HepG2 (cell line): Measurements from ENCODE around the gene GPR162. TPM values are rescaled to one million over a fixed set of nuclear protein-coding genes. Genes with fewer than 3 reads are reported as not detected.

Experiments used
- ARID5B ChIP-seq: IDR thresholded peaks from 2 replicates; pipeline ENCODE4 v1.4.0; 2020; ENCODE audit warnings: mild to moderate bottlenecking, missing genetic modification reagents
- BCL6 ChIP-seq: IDR thresholded peaks from 2 replicates; pipeline ENCODE4 v1.6.1; 2016; ENCODE audit warnings: missing genetic modification reagents, missing compliant biosample characterization
- FOXA1 ChIP-seq, 2 experiments: fragments of 450-650 bp in 1 of 2; sonication (generic) in 1 of 2; formaldehyde crosslinking in 1 of 2; IDR thresholded peaks; 2 replicates each; pipeline versions ENCODE4 v1.4.0 to v1.6.1; 2016 to 2020; ENCODE audit warnings: missing genetic modification reagents in 1 of 2
- FOXO1 ChIP-seq: sonication (generic); formaldehyde crosslinking; IDR thresholded peaks from 2 replicates; pipeline ENCODE4 v1.4.0; 2020; ENCODE audit warnings: missing genetic modification reagents
- GATA4 ChIP-seq: sonication (generic); IDR thresholded peaks from 2 replicates; pipeline ENCODE4 v1.6.1; 2016; ENCODE audit warnings: antibody characterized with exemption, low read depth, borderline replicate concordance
- KAT8 ChIP-seq: IDR thresholded peaks from 2 replicates; pipeline ENCODE4 v1.6.1; 2016; ENCODE audit warnings: missing genetic modification reagents, missing compliant biosample characterization
- NR2C2 ChIP-seq: sonication (generic); formaldehyde crosslinking; IDR thresholded peaks from 2 replicates; pipeline ENCODE4 v1.4.0; 2020; ENCODE audit warnings: missing genetic modification reagents, mild to moderate bottlenecking, moderate library complexity, borderline replicate concordance
- RARA ChIP-seq: IDR thresholded peaks from 2 replicates; pipeline ENCODE4 v1.6.1; 2016; ENCODE audit warnings: missing genetic modification reagents, missing compliant biosample characterization
- SIX4 ChIP-seq: sonication (generic); formaldehyde crosslinking; IDR thresholded peaks from 2 replicates; pipeline ENCODE4 v1.4.0; 2020; ENCODE audit warnings: missing genetic modification reagents
- SMAD3 ChIP-seq: sonication (generic); formaldehyde crosslinking; IDR thresholded peaks from 2 replicates; pipeline ENCODE4 v1.4.0; 2020; ENCODE audit warnings: missing genetic modification reagents
- SOX5 ChIP-seq: IDR thresholded peaks from 2 replicates; pipeline ENCODE4 v1.6.1; 2016; ENCODE audit warnings: borderline replicate concordance
- SP5 ChIP-seq: IDR thresholded peaks from 2 replicates; pipeline ENCODE4 v1.6.1; 2016; ENCODE audit warnings: low read depth, borderline replicate concordance
- SPEN ChIP-seq: sonication (generic); formaldehyde crosslinking; IDR thresholded peaks from 2 replicates; pipeline ENCODE4 v1.5.1; 2020; ENCODE audit warnings: low read depth, mild to moderate bottlenecking, missing genetic modification reagents
- TEAD3 ChIP-seq: optimal IDR thresholded peaks from 2 replicates; pipeline ENCODE3; 2016; ENCODE audit warnings: borderline replicate concordance
- polyA plus RNA-seq, 8 experiments: library from polyadenylated mRNA; depleted of rRNA in 3 of 8; stranded (reverse) in 7 of 8; unstranded in 1 of 8; fragments of >200 nt; fragmentation: Illumina TruSeq in 4 of 8; extraction: Trizol in 4 of 8; gene quantifications; 2 replicates each; pipeline versions ENCODE4 v1.2.1 to v1.2.3, GENCODE V29; 2011 to 2016; ENCODE audit warnings: low read depth in 4 of 8, missing spikeins in 1 of 8, mixed read lengths in 1 of 8; ENCODE audit not compliant: insufficient read depth in 1 of 8
- total RNA-seq, 5 experiments: library from RNA; depleted of rRNA; stranded (reverse); fragments of >200 nt; fragmentation: Illumina TruSeq; extraction: Trizol; gene quantifications; 2 replicates each; pipeline ENCODE4 v1.2.3, GENCODE V29; 2016; ENCODE audit warnings: low read depth in 1 of 5
- TF ChIP-seq, protein P1 (sequence below), 2 experiments: sonication (generic) in 1 of 2; formaldehyde crosslinking in 1 of 2; IDR thresholded peaks; 2 replicates each; pipeline versions ENCODE4 v1.5.1 to v1.6.1; 2011 to 2020; ENCODE audit warnings: borderline replicate concordance in 1 of 2, low read depth in 1 of 2, low read length in 1 of 2, mild to moderate bottlenecking in 1 of 2, missing genetic modification reagents in 1 of 2, moderate library complexity in 1 of 2
- TF ChIP-seq, protein P2 (sequence below): sonication (generic); formaldehyde crosslinking; IDR thresholded peaks from 2 replicates; pipeline ENCODE4 v1.5.0; 2020; ENCODE audit warnings: missing genetic modification reagents
- TF ChIP-seq, protein P3 (sequence below): sonication (generic); formaldehyde crosslinking; IDR thresholded peaks from 2 replicates; pipeline ENCODE4 v1.5.1; 2020; ENCODE audit warnings: mild to moderate bottlenecking, moderate library complexity, missing genetic modification reagents

Gene GPR162
- total and polyA plus RNA-seq, 2 of the 13 experiments (the other 11 are each of a cell fraction or from before 2014, with no cell fraction given) = 0.08 TPM; not detected in 1

- TF ChIP-seq ARID5B (peak; percentile 95), KAT8 (CRISPR knock-in tag) (peak; percentile 73), NR2C2 (CRISPR knock-in tag) (peak; percentile 17; the same call in 1 of the 2 replicates), SMAD3 (CRISPR knock-in tag) (peak; percentile 71; the same call in 1 of the 2 replicates), SIX4 (CRISPR knock-in tag) (peak; percentile 62), FOXO1 (peak; percentile 29; the same call in 1 of the 2 replicates), RARA (CRISPR knock-in tag) (peak; percentile 74), SPEN (CRISPR knock-in tag) (peak; percentile 22; the same call in 1 of the 2 replicates), SOX5 (peak; percentile 81), SP5 (CRISPR knock-in tag) (peak; percentile 98), TEAD3 (CRISPR knock-in tag) (peak; percentile 62), GATA4 (peak; percentile 89; the same call in 1 of the 2 replicates), FOXA1 (IDR thresholded peaks at IDR 0.05) (no peak), FOXA1 (CRISPR knock-in tag; IDR thresholded peaks at IDR 0.05) (peak; percentile 90), BCL6 (peak; percentile 97)
- TF ChIP-seq, protein P1, sequence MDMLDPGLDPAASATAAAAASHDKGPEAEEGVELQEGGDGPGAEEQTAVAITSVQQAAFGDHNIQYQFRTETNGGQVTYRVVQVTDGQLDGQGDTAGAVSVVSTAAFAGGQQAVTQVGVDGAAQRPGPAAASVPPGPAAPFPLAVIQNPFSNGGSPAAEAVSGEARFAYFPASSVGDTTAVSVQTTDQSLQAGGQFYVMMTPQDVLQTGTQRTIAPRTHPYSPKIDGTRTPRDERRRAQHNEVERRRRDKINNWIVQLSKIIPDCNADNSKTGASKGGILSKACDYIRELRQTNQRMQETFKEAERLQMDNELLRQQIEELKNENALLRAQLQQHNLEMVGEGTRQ (IDR thresholded peaks at IDR 0.05; ENCODE audit: low read depth, low read length) = no peak
- TF ChIP-seq, protein P1 (CRISPR knock-in tag; IDR thresholded peaks at IDR 0.05; ENCODE audit: borderline replicate concordance) = no peak
- TF ChIP-seq, protein P2, sequence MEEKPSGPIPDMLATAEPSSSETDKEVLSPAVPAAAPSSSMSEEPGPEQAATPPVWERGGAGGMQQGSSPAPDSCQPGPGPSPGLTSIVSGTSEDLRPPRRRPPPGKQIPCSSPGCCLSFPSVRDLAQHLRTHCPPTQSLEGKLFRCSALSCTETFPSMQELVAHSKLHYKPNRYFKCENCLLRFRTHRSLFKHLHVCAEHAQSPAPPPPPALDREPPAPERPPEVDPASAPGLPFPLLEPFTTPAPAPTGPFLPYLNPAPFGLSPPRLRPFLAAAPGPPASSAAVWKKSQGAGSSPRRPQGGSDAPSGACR (CRISPR knock-in tag) = 0 out of 2 replicates have a peak, but pooled peaks have one; percentile 20
- TF ChIP-seq, protein P3, sequence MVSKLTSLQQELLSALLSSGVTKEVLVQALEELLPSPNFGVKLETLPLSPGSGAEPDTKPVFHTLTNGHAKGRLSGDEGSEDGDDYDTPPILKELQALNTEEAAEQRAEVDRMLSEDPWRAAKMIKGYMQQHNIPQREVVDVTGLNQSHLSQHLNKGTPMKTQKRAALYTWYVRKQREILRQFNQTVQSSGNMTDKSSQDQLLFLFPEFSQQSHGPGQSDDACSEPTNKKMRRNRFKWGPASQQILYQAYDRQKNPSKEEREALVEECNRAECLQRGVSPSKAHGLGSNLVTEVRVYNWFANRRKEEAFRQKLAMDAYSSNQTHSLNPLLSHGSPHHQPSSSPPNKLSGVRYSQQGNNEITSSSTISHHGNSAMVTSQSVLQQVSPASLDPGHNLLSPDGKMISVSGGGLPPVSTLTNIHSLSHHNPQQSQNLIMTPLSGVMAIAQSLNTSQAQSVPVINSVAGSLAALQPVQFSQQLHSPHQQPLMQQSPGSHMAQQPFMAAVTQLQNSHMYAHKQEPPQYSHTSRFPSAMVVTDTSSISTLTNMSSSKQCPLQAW (CRISPR knock-in tag) = no peak
Measured at GRCh38 chr12:6775185-6776174, 46.1 kb upstream of the GPR162 start (continued).
